Muscle of back (tissue), 11 donors: ENCODE results near the gene HSF2BP. TPM values are rescaled to one million over a fixed set of nuclear protein-coding genes. Genes with fewer than 3 reads are reported as not detected.
"Not testable (repeated sequence)": the region's sequence is repeated elsewhere in the genome, so short reads cannot be mapped to it uniquely, and the experiment has no call there.

Experiments
- DNase-seq, 3 donors: peaks; one replicate each; pipeline versions ENCODE4 v3.0.0 to v3.0.0-alpha.2; 2013
- polyA plus RNA-seq, 10 donors: library from polyadenylated mRNA; unstranded; fragments of 120-200 nt; gene quantifications; one replicate each; pipeline ENCODE4 v1.2.1, GENCODE V29; 2013; ENCODE audit not compliant: insufficient read length in 10 of 10

The HSF2BP gene
- polyA plus RNA-seq, 10 donors: 0.25 to 1.2 (median 0.84) TPM

DNA sequence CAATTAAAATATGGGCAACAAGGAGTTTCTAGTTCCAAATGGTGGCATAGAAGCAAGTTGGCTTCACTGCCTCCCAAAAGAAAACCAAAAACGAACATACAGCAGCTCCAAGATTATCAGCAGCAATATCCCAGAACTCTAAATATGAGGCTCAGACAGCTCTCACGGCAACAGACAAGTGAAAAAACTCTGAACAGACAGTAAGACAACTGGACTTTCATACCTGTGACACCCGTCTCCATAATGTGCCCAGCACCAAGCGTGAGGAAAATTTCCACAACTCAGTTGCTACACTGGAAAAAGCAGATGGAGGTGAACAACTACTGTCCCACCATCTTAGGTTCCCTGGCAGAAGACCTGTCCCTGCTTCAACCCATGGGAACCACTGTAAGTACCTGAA lies 39.9 kb downstream of the HSF2BP start:
- DNase-seq: no peak

DNA sequence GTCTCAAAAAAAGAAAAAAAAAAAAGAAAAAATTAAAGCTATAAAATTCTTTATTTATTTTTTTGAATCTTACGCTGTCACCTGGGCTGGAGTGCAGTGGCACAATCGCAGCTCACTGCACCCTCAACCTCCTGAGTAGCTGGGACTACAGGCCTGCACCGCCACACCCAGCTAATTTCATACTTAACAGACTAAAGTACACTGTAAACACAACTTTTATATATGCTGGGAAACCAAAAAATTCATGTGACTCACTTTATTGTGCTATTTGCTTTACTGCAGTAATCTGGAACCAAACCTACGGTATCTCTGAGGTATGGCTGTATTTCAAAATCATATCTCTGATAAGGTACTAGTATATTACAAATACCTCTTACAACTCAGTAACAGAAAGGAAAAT lies 40.3 kb downstream of the HSF2BP start:
- DNase-seq: no peak

DNA sequence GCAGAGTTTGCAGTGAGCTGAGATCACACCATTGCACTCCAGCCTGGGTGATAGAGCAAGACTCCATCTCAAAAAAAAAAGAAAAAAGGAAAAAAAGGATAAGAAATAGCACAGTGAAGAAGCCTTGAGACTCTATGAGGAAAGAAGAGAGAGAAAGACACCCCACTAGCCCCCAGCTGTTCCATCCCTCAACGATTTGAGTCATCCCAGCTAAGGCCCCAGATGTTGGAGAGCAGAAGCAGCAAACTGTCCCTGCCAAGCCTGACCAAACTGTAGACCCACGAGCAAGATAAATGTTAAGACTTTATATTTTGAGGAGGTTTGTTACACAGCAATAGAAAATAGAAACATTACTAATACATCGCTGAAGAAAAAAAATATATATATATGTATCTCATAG lies 42.4 kb downstream of the HSF2BP start:
- DNase-seq: not testable (repeated sequence)

DNA sequence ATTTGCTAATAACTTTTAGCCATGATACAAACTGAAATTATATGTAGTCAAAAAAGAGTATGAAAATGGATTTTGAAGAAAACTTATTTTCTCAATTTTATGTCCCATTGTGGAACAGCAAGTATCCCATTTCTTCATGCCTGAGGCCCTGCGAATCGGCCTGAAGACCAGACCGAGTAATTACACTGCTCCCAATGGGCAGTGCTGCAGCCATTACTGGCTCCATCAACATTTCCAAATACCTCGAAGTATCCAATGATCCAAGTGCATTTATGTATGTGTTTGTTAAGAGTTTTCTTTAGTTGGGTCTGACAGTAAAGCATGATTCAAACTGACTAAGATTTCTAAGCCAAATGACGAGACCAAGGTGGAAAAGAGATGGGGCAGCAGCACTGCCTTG lies 44.4 kb downstream of the HSF2BP start:
- DNase-seq: peak in 1 of 3 donors; percentile 54

DNA sequence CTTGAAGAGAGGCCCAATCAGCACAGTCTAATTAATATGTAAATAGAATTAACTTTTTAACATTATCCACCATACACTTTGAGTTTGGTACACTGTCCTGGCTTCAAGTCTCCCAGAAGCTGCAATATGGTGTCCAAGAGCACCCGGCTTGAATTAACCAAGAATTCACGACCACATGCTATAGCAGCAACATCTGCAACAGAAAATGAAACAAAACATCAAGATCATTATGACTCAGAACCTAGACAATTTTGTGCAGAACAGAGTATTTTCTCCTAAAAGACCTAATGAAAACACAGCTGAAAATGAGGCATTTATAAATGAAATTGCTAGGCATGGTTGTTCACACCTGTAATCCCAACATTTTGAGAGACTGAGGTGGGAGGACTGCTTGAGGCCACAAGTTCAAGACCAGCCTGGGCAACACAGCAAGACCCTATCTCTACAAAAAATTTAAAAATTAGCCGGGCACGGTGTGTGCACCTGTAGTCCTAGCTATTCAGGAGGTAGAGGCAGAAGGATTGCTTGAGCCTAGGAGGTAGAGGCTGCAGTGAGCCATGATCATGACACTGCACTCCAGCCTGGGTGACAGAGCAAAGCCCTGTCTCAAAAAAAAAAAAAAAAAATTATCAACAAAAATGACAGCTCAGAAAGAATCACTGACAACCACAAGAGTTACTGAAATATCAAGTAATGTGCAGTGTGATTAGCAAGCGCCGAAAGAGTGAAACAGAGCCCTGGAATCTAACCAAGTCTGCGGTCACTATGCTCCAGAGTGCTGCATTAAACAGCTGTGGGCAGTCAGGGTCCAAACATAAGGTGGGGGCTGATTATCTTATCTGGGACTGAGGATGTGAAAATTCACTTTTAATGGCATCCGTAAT lies 45.3 kb downstream of the HSF2BP start:
- peak in 2 of 3 donors; percentile 44 to 64 for DNase-seq

DNA sequence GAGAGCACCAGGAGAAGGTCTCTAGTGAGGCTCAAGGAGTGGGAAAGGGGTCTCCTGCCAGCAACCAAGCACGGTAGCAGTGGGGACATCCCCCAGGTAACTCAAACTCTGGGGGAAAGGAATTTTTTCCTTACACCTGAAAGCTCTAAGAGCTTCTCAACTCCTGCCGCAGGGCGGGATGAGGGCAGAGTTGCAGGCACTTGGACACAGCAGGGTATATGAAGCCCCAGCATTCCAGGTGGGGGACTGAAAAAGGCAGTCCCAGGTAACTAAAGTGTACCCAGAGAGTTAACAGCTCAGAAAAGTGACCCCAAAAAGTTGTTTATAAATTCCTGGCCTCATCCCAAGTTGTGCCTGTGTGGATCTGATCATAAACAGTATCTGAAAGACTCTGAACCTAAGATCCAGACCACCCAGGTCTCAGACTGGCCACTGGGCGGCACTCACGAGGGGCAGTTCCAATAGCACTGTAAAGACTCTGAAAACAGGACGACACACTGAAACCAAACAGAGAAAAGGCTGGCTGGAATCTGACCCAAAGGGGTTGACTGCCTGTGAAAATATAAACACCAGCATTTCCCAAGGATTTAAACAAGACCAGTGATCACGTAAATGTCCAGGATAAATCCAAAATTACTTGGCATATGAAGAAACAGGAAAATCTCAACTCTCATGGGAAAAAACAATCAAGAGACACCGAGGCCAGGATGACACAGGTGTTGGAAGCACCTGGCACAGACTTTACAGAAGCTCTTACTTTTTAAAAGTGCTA lies 47.5 kb downstream of the HSF2BP start:
- DNase-seq: peak in 2 of 3 donors; percentile 50 to 72

DNA sequence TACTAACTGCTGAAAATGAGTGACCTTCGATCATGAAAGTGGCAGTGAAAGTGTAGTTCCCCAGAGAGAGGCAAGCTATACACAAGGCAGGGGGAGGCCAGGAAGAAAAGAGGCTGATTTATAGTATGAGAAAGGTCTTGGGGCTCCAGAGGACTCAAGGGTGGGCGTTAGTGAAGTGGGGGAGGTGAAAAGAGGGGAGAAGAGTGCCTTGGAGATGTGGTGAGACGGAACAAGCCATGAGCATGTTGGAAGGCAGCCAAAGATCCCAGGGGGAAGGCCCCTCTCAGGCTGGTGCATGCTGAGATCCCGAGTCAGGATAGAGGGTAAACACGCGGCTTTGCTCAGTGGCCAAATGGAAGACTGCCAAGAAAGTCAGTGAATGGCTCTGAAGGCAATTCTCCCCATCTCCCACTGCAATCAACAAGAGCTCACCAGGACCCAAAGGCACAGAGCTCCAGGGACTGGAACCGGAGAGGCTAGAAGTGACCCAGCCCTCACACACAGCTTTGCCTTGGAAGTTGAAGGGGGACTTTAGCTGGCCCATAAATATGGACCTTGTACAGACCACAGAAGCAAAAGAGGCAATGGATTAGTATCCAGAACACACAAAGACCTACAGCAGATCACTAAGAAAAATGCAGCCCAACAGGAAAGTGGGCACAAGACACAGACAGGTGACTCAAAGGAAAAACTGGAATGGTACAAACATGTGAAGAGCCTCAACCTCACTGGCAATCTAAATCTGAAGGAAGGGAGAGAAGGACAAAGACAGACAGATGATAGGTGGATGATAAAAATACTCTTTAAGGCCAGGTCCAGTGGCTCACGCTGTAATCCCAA lies 49.6 kb downstream of the HSF2BP start:
- peak in 2 of 3 donors; percentile 43 to 72 for DNase-seq

DNA sequence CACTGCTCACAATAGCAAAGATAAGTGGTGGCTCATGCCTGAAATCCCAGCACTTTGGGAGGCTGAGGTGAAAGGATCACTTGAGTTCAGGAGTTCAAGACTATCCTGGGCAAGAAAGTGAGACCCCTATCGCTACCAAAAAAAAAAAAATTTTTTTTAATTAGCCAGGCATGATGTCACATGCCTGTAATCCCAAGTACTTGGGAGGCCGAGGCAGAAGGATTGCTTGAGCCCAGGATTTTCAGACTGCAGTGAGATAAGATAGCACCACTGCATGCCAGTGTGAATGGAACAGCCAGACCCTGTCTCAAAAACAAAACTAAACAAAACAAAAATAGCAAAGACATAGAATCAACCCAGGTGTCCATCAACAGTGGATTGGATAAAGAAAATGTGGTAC lies 50.6 kb downstream of the HSF2BP start:
- no peak for DNase-seq

DNA sequence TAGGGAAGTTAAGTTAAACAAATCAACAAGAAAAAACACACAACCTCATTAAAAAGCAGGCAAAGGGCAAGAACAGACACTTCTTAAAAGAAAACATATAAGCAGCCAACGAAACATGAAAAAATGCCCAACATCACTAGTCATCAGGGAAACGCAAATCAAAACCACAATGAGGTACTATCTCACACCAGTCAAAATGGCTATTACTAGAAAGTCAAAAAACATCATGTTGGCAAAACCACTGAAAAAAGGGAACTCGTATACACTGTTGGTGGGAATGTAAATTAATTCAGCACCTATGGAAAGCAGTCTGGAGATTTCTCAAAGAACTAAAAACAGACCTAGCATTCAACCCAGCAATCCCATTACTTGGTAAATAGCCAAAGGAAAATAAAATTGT lies 51.1 kb downstream of the HSF2BP start:
- no peak for DNase-seq

DNA sequence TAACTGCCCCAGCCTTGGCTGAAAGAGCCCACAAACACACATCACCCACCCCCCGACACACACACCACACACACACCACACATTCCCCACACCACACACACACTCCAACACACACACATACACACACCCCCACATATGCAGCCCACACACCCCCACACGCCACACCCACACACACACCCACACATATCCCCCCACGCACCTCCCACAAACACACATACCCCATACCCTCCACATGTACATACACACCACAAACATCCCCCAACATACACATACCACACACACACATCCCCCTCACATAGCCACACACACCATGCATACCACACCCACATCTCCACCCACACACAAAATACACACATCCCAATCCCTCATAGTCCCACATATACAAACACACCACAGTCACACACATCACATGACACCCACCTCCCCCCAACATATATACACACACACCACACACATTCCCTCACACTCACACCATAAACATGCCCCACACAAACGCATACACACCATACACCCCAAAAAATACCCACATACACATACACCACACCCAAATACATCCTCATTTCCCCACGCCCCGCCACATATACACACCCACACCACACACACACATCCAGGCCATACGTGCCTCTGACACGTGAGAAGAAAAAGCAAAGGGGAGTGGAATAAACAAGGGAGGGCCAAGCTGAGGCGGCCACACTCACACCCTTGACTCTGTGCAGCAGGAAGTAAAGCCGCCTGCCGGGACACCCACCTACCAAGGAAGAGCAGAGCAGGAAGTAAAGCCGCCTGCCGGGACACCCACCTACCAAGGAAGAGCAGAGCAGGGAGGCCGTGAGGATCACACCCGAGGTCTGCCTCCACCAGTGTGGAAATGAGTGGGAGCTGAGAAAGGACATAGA lies 53.7 kb downstream of the HSF2BP start:
- no peak for DNase-seq

DNA sequence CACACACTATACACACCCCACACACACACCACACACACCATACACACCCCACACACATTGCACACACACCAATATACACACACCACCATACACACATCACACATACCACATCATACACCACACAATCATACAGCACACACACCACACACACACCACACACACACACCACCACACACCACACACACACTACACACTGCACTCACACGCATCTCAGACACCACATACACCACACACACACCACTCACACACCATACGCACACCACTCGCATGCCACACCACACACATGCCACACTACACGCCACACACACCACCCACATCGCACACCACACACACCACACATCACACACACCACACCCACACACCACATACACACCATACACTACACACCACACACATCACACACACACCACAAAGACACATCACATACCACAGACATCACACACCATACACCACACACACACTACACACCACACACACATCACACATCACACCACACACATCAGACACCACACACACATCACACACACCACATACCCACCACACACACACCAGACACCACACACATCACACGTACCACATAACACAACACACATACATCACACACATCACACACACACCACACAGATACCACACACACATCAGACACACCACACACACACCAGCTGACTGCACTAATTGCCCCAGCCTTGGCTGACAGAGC lies 54.6 kb downstream of the HSF2BP start:
- DNase-seq: no peak

DNA sequence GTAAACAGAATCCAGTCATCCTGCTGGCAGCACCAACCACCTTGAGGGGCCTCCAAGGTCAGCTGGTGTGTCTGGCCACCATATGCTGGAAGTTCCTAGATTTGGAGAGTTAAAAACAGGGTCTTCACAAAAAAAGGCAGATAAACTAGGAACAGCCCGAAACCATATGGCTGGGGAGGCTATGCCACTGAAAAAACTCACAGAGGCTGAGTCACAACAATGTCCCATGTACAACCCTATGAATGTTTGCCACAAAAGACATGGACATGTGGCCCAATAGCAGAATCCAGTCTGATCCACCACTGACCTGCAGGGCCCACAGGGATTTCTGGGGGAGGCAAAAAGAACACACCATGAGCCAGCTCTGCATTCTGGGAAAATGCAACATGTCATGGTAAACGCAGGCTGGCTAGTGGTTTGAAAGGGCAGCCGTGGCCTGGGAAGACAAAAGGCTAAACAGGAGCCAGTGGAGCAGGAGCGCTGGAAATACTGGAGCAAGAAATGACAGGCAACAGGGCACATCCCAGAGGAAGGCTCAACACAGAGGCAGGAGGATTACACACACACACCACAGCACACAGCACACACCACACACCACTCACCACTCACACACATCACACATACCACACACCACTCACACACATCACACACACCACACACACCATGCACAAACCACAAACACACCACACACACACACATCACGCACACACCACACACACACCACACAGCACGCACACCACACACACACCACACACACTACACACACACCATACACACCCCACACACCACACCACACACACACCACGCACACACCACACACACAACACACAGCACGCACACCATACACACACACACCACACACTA lies 55.4 kb downstream of the HSF2BP start:
- peak in 1 of 3 donors; percentile 33 for DNase-seq

DNA sequence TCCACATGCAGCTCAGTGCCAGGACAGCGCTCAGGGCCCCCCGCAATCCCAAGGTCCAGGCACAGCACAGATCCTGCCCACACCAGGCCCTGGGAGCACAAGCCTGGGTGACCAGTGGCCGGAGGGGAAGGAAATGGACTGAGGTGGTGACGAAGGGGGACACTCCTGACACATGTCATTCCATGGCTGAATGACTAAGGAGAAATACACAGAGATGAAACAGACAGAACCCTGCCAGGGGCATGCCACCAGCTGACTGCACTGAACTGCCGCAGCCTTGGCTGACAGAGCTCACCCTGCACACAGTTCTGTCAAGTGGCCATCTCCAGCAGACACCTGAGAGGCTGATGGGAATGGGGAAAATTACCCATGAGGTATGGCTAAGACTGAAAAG lies 56.1 kb downstream of the HSF2BP start:
- no peak for DNase-seq

DNA sequence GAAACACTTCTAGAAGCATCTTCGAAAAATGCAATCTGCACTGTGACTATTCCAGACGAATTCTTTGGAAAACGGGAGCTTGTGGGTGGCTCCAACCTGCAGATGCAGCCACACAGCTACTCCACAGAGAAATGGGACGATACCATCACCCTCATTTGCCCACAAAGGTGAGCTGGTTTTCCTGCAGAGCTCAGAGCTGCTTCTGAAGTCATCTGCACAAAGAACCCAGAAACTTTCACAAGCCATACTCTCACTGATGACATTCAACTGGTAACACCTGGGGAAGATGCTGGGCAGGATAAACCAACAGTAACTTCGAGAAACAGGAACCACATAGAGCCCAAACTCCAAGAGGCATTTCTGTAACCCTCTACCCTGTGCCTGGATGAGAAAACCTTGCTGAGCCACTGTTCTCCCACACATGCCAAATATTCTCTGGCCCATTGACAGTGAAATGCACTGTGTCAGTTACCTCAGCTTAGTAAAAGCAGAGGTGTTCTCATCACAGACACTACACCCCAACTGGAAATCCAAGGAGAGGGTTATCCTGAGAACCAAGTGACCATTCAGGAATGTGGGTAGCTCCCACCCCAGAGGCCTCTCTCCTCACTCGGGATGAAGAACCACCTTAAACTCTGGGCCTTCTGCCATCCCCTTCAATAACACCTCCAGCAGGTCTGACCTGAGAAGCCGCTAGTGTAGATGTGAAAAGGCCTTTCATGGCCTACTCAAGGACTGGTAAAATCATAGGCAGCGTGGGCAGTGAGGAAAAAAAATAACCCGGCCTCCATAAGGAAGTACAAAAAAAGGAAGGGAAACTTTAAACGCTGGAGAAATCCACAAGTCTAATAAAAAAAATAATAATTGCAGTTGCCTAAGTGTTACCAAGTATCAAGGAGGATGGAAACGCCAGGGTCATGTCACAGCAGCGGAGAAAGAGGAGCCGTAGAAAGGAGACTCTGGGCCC lies 56.7 kb downstream of the HSF2BP start:
- no peak for DNase-seq

DNA sequence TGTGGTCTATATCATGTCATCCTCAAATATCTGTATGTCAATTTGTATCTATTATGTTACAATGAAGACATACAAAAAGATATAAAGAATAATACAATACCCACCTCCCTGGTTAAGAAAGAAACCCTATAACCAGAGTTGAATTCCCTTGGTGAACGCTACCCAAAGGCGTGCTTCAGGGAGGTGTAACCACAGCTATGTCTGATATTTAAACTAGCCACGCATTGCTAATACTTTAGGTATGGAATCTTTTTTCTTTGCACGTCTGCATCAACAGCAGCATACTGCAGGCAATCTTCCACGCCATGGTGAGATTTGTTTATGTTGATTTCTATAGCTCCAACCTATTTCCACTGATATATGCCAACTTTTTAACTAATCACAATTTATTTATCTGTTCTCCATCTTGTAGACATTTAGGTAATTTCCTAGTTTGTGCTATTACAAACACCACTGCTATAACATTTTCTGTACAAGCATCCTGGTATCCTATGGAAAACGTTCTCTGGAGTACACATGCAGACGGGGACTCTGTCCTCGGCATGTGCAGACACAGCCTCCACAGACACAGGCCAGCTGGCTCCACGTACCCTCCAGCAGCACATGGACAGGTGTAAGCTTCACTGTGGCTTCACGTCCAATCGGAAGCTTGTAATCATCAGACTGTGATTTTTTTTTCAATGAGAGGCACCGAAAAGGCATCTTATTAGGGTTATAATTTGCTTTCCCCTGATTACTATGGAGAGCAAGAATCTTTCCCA lies 58.5 kb downstream of the HSF2BP start:
- peak in 1 of 3 donors; percentile 89 for DNase-seq

DNA sequence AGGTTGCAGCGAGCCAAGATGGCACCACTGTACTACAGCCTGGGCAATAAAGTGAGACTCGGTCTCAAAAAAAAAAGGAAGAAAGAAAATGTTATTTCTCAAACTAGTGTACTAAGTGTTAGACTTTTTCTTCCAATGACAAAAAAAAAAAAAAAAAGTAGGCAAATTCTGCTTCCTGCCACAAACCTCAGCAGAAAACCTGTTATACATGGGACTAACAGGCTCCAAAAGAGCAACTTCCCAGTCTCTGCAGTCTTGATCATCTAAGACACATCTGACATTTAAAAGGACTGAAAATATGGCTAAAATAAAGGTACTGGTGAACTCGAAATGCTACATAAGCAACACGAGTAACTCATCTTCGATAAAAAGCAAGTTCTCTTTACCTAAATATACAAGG lies 59.6 kb downstream of the HSF2BP start:
- no peak for DNase-seq

DNA sequence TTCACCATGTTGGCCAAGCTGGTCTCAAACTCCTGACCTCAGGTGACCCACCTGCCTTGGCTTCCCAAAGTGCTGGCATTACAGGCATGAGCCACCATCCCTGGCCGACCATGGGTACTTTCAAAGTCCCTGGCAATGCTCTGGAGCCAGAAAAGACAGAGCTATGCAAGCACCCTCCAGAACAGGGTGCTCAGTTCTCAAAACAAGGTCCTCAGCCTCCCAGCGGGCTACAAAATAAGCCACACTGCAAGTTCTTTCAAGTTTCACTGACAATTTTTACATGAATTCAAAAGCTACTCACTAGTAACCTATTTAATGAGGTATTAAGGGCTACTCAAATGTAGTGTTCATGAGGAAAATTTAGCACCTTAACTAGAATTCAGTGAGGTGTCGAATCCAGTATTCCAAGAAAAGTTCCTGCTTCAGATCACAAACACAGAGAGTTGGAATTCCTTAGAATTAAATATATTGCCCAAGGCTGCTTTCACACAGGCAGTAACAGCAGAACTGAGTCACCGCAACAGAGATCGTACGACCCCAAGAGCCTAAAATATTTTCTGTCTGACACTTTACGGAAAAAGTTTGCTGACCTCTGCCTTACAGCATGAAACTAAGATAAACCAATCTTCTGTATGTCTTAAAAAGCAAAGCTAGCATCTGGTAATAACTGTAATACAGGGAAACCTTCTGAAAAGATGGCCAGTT lies 60.7 kb downstream of the HSF2BP start:
- DNase-seq: no peak
